ENCODE results near the gene ZFAND2B.

- TF ChIP-seq CTCF (IDR thresholded peaks at IDR 0.05) (no peak), POLR2A (IDR thresholded peaks at IDR 0.05) (no peak)
Measured at GRCh38 chr2:219158025-219158424, 48.6 kb upstream of the ZFAND2B start.

Data from upper lobe of left lung (tissue), 4 donors.